GM21825 (cell line): ENCODE results near the gene C10orf95.

Experiments
- ATAC-seq: cut with Tn5 transposase; IDR thresholded peaks from one replicate; pipeline ENCODE4 v1.9.1; 2021; ENCODE audit warnings: mild to moderate bottlenecking, moderate library complexity; ENCODE audit not compliant: unreplicated experiment

Gene C10orf95

DNA sequence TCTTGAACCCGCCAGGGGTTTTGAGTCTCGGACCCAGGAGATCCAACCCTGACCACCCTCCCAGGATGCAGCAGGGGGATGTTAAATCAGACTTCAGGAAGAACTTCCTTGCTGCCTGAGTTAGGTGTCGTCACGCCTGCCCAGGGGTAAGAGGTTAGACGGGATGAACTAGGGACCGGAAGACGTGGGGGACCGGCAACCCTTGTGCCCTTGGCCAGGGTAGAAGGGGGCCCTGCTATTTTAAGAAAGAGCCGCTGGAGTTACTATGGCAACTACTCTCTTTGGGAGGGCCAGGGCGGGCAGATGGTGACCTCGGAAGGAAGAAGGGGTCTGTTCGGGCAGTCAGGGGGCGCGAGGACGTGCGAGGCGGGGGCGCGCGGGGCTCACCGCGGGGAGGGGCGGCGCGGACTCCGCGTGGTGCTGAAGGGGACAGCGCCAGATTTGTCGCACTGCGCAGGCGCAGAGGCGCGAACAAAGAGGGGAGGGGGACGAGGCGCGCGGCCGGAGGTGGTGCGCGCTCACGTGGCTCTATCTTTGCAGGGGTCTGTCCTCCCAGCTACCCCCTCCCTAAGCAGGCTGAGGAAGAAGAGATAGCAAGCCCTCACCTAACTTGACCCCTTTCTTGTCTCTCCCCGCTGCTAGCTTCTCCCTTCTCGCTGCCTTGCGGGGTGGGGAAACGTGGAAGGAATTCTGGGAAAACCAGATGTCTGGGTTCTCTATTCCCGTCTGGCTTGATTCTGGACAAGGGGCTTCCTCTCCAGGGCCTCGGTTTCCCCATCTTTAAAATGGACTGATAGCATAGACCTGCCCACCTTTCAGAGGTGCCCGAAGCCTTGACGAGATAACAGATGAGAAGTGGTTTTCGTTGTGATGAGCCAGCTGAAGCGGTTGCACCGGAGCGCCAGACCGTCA, 31.8 kb downstream of the C10orf95 start:
- ATAC-seq: no peak

DNA sequence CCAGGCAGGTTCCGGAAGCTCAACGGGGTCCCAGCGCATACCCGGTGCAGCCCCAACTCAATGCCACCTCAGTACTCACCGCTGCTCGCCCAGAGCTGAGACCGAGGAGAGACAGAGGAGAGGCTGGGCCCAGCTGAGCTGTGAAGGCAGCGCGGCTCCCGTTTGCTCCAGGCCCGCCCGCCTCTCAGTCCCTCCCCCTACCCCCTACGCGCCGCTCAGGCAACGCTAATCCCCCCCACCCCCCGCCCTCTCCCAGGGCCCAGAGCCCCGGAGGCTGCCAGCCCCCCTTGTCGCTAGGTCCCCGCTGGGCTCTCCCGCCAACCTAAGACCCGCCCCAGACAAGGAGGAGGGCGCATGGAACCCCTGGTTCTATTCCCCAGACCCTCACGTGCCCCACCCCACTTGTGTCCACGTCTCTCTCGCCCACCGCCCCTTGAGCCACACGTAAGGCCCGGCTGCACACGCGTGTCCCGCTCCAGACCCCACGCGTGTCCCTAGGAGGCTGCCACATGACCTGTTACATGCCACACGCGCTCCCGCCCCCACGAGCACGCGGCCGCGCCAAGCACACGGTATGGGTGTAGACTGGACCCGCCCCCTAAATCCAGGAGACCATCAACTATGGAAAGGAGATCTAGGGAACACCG, 32.6 kb downstream of the C10orf95 start, which contains the start of gene PSD:
TSS of gene PSD (minus strand) at position 164 of the 647 bp plus-strand sequence. CDS start 1,747 bp downstream, outside the sequence.
- no peak for ATAC-seq

DNA sequence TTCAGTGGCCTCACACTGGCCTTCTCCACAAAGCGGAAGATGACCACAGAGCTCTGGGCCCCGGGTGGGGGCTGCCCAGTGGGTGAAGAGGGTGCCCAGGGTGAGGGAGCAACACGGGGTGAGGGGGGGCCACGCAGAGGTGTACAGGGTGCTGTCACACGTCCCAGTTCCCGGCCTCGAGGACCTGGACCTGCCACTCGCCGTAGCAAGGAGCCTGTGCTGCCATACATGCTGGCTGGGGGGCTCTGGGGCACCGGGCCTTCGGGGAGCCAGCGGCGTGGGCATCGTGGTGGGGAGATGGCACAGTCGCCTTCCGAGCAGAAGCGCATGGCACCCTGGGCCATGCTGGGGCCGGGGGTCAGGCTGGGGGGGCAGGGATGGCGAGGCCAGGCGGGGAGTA, 34.6 kb downstream of the C10orf95 start:
- no peak for ATAC-seq

DNA sequence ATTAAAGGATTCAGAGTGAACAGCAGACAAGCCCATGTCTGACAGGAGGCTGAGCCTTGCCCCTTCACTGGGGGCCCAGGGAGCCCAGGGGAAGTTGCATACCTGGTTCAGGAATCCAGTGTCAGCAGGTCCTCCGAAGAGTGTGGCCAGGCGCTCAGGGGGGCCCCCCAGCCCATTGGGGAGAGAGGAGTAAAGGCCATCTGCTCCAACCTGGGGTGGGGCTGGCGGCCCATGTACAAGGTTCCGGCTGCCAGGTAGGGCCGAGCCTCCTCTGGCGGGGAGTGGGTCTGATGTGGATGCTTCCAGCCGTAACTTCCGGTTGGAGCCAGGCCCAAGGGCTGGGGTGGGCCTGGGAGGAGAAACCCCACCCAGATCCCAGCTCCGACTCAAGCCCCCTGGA, 35.1 kb downstream of the C10orf95 start:
- no peak for ATAC-seq

DNA sequence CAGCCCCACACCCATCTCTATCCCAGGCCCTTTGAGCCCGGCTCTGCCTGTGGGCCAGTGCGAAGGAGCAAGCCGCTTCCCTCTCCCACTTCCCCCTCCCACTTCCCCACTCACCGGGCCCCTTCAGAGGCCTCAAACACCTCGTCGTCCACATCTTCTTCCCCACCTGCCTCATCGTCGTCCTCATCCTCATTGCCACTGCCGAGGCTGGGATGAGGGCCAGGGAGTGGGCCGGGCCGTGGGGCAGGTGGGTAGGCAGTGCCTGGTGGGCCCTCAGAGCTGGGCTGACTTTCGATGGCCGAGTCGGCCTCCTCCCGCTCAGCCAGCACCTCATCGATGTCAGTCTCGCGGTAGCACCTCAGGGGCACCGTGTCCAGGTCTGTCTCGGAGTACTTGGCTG, 36.6 kb downstream of the C10orf95 start:
- ATAC-seq: no peak

DNA sequence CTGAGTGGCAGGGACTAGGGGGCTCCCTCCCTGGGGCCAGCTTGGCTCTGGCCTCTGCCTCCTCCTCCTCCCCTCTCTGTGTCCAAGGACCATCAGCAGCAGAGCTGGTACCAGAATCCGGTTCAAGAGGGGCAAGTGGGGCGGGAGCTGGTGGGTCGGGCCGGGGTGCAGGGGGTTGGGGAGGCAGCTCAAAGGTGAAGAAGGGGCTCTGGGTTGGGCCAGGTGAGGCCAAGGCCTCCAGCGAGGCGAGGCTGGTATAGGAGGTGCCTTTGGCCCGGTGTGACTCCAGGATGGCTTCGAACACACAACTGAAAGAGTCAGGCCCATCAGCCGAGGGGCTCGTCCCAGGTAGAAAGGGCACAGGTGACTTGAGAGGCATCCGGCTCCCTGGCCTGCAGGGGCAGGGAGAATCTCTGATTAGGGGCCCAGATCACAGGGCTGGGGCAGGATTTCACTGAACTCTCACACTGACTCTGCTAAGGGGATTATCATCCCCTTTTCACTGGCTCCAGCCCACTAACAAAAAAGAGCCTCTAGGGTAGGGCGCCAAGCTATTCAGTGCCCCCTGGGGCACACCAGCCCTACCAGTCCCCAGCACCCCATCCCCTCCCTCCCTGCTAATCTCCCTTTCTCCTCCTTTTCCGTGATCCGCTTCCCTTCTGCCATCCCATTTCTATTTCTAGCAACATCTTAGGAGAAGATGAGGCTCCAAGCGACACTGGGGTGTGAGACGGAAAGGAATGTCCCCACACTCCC, 37.4 kb downstream of the C10orf95 start:
- ATAC-seq: no peak

DNA sequence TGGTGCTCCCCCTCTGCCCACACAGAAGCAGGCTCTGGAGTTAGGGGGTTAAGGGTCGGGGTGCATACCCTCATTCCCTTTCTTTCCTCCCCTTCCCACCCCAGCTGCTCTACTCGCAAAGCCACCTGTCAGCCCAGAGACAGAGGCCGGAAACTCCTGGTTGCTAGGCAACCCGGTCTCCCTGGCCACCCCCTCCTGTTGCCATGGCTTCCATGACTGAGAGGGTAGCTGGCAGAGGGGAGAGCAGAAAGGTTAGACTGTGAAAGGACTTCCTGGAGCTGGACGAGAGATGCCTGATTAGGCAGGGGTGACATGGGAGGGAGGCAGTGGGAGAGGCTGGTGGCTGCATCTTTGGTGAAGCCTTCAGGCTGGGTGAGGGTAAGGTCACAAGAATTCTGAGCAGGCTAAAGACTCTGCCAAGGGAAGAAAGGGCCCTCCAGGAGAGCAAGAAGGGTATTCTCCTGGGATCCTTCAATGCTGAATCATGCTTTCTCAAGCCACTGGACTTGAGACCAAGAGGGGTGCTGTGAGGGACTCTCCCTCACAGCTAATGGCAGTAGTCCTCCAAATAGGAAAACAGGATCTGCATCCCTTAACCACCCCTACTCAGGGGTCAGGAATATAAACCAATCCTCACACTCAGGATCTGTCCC, 38.2 kb downstream of the C10orf95 start:
- ATAC-seq: no peak

DNA sequence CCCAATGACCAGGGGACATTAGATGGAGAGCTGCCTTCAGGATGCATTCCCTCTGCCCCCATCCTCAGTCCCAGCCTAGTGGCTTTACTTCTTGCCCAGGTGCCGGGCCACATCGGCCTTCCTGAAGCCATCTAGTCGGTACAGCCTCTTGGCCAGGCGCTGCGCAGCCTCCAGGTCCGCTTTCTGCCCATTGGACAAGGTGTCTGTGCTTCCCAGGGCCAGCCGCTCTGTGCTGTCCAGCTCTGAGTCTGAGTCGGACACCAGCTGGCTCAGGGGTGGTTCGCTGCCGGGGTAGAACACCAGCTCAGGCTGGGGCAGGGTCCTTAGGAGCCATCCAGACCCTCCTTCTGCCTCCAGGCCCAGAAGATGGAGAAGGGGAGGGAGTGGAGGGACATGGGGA, 39.0 kb downstream of the C10orf95 start:
- no peak for ATAC-seq

DNA sequence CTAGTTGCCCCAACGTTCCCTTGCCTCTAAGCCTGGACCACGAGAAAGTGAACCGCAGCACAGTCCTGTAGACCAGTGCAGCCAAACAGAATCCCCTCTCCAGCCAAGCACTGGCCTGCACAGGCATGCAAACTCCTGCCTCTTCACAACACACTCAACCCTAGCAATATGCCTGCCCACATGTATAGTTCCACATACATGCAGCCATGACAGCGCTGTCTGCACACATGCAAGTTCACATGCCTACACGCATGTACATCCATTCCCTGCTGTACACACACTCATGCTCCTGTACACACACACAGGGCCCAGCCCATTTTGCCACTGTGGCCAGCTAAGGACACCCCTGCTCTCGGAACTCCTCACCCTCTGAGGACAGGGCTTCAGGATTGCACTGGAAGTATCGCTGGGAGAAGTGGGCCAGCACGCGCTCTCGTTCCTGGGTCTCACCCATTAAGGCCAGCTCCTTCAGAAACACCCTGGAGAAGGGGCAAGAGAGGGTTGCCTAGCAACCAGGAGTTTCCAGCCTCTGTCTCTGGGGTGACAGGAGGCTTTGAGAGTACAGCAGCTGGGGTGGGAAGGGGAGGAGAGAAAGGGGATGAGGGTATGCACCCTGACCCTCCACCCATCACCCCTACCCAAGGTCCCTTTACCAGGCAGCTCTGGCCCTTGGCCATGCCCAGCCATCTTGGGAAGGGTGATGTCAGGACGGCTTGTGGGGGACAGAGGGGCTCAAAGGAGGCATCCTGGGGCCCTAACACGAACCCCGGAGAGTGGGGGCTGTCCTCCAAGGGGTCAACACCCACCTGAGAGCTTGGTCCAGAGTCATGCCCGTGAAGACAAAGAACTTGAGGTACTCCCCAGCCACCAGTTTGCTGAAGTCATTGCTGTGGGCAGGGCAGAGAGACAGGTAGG, 39.7 kb downstream of the C10orf95 start:
- no peak for ATAC-seq

DNA sequence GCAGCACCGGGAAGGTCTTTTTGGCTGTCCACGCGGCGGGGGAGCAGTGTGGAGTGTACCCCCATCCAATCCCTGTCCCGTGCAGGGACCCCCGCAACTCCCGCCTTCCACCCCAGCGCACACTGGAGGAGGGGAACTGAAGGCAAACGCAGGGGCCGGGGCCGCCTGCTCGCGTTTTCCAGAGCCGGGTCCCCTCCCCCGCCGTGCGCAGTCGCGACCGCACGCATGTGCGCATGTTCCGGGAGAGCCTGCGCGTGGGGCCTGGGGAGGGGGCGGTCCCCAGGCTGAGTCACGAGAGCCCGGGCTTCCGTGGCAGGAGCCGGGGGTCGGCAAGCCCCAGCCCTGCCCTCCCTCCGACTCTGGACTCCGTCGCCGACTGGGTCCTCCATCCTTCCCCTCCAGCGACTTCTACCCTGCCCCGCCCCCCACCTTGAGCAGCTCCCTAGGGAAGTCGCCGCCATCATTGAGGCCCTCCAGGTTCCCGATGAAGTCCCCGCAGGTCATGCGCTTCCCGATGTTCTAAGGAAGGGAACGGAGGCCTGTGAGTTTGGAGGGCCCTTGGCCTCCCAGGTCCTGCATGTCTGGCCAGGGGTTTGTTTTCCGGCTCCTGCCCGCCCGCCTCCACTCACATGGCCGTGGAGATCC, 40.8 kb downstream of the C10orf95 start:
- ATAC-seq: no peak

DNA sequence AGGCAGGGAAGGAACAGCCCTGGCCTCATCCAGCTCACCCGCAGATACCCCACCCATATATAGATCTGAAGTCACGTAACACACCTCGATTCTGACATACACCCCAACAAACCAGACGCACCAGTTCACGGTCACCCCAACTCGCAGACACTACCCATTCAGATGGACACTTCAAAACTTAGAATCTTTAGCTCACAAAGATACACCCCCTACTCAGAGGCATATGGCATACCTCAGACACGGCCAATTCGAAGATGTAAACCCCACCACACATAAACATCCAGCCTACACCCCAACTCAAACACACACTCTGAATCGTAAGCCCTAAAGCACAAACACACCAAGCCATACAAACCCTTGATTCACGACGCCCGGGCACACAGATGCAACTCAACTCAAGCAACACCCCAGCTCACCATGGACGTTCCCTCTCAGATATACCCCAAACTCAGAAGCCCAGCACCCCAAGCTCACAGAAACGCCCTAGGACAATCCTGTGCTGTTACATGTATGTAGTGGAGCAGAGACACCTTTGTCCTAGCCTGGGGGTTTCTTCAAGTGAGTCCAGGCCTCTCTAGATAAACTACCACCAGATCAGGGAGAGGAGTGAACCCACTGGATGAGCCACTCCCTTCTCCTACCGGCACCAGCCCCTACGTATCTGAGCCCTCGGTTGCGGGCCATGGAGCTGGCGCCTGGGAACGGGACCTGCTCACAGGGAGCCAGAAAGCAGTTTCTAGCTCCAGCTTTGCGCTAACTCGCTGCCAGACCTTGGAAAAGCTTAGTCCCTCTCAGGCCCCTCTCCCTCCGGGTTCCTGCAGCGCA, 41.5 kb downstream of the C10orf95 start:
- no peak for ATAC-seq

DNA sequence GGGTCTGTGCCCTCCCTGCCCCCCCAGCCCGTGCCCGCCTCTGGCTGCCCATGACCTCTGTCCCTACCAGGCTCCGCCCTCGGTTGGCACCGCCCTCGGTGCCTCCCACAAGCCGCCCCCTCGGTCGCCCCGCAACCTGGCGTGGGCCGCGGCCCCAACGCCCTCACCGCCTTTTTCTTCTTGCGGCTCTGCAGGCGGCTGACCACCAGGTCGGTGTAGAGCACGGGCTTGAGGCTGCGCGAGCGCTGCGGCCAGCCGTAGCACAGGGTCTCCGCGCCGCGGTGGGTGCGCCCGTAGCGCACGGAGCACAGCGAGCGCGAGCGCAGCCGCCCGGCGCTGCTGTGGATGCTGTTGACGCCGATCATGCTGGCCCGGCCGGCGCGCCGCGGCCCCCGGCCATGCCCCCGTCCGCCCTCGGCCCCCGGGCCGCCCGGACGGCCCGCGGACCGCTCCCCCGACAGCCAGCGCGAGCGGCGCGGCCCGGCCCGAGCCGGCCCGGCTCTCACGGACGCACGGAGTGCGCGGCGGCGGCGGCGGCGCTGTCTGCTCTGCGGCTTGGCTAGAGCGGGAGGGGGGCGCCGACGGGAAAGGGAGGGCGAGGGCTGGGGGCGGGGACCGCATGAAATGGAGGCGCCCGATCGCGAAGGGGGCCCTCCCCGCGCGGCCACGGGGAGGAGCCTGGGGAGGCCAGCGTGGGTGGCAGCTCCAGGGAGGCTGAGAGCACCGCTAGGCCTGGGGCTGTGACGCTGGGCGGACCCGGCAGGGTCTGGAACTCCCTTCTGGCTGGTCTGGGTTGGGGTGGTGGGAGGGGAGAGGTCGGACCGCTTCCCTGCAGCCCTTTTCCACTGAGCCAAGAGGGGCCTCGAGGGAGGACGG, 42.4 kb downstream of the C10orf95 start:
- ATAC-seq: no peak

DNA sequence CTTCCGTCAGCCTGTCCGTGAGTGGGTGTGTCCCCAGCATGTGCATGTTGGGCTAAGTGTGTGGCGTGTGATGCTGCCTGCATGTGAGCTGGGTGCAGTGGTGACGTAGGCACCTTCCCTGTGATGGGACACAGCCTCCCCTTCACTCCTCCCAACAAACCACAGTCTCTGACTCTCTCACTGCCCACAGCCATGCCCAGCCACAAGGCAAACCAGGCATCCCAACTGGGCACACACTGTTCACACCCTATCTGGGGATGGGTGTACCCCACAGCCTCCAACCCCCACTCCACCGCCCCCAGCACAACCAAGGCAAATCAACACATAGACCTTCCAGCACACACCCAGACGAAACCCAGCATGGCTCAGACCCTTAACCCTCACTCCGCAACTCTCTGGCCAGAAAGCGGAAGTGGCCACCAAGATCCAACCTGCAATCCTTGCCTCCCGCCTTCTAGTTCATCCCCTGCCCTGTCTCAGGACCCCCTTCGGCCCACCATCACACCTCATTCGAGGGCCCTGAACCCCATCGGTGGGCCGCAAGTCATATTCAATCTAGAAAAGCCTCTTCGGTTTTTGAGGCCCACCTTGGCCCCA, 43.1 kb downstream of the C10orf95 start:
- ATAC-seq: no peak

DNA sequence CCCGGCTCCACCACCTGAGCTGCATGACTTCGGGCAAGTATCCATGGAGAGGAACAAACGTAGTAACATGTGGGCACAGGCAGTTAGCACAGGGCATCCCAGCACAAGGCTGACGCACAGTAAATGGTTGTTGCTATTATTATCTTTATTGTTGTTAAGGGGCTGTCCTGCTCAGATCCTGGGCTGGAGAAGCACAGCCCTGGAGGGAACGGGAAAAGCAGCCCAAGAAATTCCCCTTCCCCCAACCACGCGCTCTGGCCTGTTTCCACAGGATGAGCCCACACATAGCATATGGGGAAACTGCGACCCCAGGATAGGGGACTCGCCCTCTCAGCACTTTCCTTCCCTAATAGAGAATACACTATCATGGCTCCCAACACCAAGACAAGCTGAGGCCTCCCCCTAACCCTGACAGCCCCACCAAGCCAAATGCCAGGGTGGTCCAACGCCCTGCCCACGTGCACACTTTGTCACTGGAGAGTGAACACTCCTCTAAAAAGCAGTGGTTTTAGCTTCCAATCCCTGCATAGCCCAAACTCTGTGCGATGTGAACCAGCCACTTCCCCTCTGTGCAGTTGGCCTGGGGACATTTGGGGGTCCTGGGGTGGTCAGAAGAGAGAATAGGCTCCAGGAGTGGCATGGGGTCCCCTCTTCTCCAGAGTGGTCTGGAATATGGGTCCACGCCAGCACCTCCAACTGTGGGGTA, 43.8 kb downstream of the C10orf95 start:
- ATAC-seq: no peak

DNA sequence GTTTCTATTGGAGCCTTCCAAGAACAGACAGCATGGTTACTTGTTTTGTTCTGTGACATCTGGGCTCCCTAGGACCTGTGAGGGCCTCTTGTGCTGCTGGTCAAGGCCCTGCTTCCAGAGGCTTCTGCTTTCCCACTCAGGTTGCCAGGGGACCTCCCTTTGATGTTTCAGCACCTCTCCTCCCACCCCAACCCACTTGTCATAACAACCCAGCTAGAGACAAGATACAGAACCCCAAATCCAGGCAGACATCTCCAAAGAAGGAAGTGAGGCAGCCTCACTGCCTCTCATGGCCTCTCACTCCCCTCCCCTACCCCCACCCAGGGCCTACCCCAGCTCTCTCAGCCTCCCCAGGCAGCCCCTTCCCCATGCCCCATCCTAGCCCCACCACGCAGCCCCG, 44.5 kb downstream of the C10orf95 start:
- ATAC-seq: no peak

DNA sequence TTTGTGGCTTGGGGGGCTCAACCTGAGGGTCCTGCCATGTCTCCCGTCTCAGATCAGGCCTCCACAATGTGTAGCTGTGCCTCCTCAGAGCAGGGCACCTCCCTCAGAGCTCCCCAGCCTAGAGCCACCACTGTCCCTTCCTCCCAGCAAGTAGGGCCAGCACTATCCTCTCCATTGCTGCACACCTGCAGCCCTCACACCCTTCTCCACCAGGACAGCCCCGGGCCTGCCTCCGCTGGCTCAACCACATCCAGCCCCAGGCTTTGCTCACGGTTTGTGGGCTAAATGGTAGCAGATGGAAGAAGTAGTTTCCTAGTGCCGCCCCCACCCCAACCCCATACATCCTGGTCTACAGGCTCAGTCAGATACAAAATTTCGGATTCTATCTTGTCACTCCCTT, 45.7 kb downstream of the C10orf95 start:
- ATAC-seq: no peak
